Measurements from ENCODE around the gene ITIH5. TPM values are rescaled to one million over a fixed set of nuclear protein-coding genes. Genes with fewer than 3 reads are reported as not detected.
A peak's percentile ranks its signal among the peaks of the same experiment; 100 is the strongest.

ITIH5 gene
- total and polyA plus RNA-seq, 9 donors, result 4.8 to 32.2 (median 15.1) TPM

DNA sequence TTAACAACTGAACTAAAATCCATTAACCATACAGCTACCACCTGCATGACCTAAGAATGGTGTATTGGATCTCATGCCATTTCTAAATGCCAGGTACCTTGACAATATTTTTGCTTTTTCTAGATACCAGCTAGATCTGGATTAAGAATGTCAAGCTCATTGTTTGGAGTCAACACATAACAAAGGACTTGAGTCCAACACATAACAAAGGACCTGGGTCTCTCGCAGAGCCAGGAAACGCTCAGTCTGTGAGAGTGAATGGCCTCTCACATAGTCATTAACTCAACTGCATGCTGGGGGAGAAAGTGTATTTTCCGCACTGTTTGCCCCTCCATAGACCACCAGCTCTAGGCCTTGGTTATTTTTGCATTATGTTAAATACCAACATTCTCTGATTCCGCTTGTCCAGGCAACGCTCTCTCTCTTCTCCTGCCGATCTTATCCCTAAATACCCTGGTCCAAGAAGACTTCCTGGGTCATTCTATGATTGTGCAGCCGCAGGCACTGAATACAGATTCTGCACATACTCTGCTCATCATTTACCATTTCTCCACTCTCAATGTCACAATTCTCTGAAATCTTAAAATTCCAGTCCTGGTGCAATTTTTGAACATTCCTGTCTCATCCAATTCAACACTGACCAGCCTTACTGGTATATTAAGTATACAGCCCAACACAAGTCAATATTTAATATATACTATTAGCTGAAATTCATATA is 31.2 kb downstream of the ITIH5 start:
- Histone ChIP-seq H3K27me3 (no peaks in the 10 kb centered on the region), H3K9me3 (no peaks in the 10 kb centered on the region), H3K4me1 (ENCODE audit: insufficient read depth) (peaks cover 3% of the 10 kb centered on the region), H3K27ac (no peak overlapping the region), H3K36me3 (no peaks in the 10 kb centered on the region), H3K4me3 (no peak overlapping the region)
- DNase-seq, result no peak
- intact Hi-C loops (cut with DNase I), result no loop called here
- TF ChIP-seq POLR2A (IDR thresholded peaks at IDR 0.05) (no peak), EP300 (IDR thresholded peaks at IDR 0.05) (no peak), CTCF (IDR thresholded peaks at IDR 0.05) (no peak)
- 95 to 97% (median 97%) methylated on average over 7 of the region's 7 CpGs for WGBS, 3 donors

DNA sequence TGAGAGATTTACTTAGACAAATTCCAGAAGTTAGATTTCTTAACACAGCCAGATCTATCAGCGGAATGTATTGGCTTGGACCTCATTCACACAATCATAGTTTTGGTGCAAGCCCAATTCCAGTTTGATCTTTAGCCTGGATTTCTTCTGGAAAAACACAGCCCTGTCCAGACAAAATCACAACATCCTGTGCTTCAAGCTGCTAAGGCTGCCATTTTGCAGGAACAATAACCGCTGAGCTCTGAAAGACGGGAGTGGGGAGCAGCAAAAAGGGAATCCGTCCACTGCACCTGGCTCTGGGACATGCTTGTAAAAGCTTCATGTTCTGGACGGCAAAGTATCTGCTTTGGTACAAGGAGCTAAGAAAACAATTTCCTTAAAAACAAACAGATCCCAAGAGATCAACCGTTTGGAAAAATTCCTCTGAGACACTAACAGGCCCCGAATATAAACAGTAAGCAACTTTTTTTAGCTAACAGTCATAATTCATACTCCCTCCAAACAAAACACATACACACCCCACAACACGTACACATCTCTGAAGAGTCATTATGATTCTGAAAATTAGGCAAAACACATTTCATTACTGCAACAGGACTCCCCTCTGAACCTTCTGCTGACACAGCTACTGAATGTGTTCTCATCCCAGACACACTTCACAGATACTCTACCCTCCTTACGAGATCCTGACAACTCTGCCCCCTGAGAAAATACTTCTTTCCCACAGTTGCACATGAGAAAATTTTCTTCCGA is 32.4 kb downstream of the ITIH5 start:
- intact Hi-C loops (cut with DNase I), result no loop called here
- no peaks in the 10 kb centered on the region for H3K9me3 ChIP-seq
- no peak overlapping the region for H3K27ac ChIP-seq
- WGBS, 3 donors, result 30 to 37% (median 35%) methylated on average over 10 of the region's 10 CpGs
- no peak for DNase-seq
- H3K36me3 ChIP-seq, result no peaks in the 10 kb centered on the region
- no peak overlapping the region for H3K4me3 ChIP-seq
- TF ChIP-seq POLR2A (IDR thresholded peaks at IDR 0.05) (no peak), EP300 (IDR thresholded peaks at IDR 0.05) (no peak), CTCF (IDR thresholded peaks at IDR 0.05) (no peak)
- peaks cover 3% of the 10 kb centered on the region for H3K4me1 ChIP-seq (ENCODE audit: insufficient read depth)
- no peaks in the 10 kb centered on the region for H3K27me3 ChIP-seq

DNA sequence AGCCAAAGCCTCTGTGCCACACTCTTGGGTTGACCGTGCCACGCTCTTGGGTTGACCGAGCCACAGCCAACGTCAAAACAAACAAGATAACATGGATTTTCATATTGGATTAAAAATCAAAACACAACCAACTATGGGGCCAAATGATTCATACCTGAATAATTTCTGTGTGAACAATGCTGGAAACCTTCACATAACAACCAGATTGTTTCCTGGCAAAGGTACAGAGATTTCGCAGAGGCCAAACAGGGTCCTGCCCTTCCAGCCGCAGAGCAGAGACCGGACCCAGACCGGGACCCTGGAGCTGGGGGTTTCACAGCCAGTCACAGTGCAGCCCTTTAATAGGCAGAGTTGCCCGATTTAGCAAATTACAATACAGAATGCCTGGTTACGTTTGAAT is 40.5 kb downstream of the ITIH5 start:
- TF ChIP-seq POLR2A (IDR thresholded peaks at IDR 0.05) (no peak), EP300 (IDR thresholded peaks at IDR 0.05) (no peak), CTCF (IDR thresholded peaks at IDR 0.05) (no peak)
- H3K36me3 ChIP-seq, result no peaks in the 10 kb centered on the region
- intact Hi-C loops (cut with DNase I), result no loop called here
- 9 to 22% (median 17%) methylated on average over 10 of the region's 10 CpGs for WGBS, 3 donors
- peaks cover 8% of the 10 kb centered on the region for H3K4me1 ChIP-seq (ENCODE audit: insufficient read depth)
- no peaks in the 10 kb centered on the region for H3K27me3 ChIP-seq
- H3K4me3 ChIP-seq, result no peak overlapping the region
- H3K27ac ChIP-seq, result no peak overlapping the region
- no peaks in the 10 kb centered on the region for H3K9me3 ChIP-seq
- peak in 1 of 5 donors; percentile 47 for DNase-seq

GRCh38 chr10:7625836-7626235 is 40.9 kb downstream of the ITIH5 start:
- Histone ChIP-seq H3K27ac (no peak overlapping the region), H3K36me3 (no peaks in the 10 kb centered on the region), H3K9me3 (no peaks in the 10 kb centered on the region), H3K4me3 (no peak overlapping the region), H3K4me1 (ENCODE audit: insufficient read depth) (peaks cover 8% of the 10 kb centered on the region), H3K27me3 (no peaks in the 10 kb centered on the region)
- intact Hi-C loops (cut with DNase I), result no loop called here
- 37 to 44% (median 43%) methylated on average over 7 of the region's 7 CpGs for WGBS, 3 donors
- peak in 3 of 5 donors; percentile 23 to 46 (median 41) for DNase-seq
- TF ChIP-seq CTCF (IDR thresholded peaks at IDR 0.05) (no peak), EP300 (IDR thresholded peaks at IDR 0.05) (no peak), POLR2A (IDR thresholded peaks at IDR 0.05) (no peak)
